WERI-Rb-1 (cell line): ENCODE measurements around the gene CSGALNACT2.

ENCODE experiments used
- DNase-seq: peaks from one replicate; pipeline ENCODE4 v3.0.0-alpha.2; 2020
- H3K27ac ChIP-seq: fragments of 250-450 bp; sonication (Bioruptor Pico); 2 replicates; pipeline ENCODE4 v1.5.1; 2020; ENCODE audit warnings: mild to moderate bottlenecking, moderate library complexity
- H3K27me3 ChIP-seq: fragments of 250-450 bp; sonication (Bioruptor Pico); 2 replicates; pipeline ENCODE4 v1.5.1; 2021; ENCODE audit warnings: mild to moderate bottlenecking, low read depth, moderate library complexity; ENCODE audit not compliant: insufficient read depth, severe bottlenecking
- H3K36me3 ChIP-seq: fragments of 250-450 bp; sonication (Bioruptor Pico); 2 replicates; pipeline ENCODE4 v1.5.1; 2020; ENCODE audit warnings: mild to moderate bottlenecking, moderate library complexity
- H3K4me3 ChIP-seq: 2 replicates; pipeline ENCODE4 v1.5.1; 2011; ENCODE audit warnings: low read depth, mild to moderate bottlenecking, control low read depth, low read length
- H3K9me3 ChIP-seq: fragments of 250-450 bp; sonication (Bioruptor Pico); 2 replicates; pipeline ENCODE4 v1.5.1; 2021; ENCODE audit warnings: mild to moderate bottlenecking, moderate library complexity; ENCODE audit not compliant: severe bottlenecking
- TF ChIP-seq, protein P1 (sequence below): IDR thresholded peaks from 2 replicates; pipeline ENCODE4 v1.5.1; 2011; ENCODE audit warnings: low read depth, mild to moderate bottlenecking, control low read depth, inconsistent platforms, low read length

The CSGALNACT2 gene

DNA sequence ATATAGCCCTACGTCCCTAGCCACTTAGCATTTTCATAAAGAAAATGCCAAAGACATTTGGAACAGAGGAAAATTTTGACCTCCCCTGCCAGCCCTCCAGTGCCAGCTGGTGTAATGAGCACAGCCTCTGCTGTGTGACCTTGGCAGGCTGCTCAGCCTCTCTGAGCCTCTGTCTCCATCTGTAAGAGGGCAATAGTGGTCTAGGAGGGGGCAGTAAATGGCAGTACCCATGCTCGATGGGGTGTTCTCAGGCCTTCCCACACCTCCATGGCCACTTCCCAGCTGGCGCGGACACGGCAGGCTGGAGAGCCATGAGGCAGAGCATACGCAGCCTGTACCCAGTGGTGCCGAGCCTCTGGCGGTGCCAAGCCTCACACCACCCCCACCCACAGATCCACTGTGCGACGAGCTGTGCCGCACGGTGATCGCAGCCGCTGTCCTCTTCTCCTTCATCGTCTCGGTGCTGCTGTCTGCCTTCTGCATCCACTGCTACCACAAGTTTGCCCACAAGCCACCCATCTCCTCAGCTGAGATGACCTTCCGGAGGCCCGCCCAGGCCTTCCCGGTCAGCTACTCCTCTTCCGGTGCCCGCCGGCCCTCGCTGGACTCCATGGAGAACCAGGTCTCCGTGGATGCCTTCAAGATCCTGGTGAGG lies 24.0 kb upstream of the CSGALNACT2 start:
- DNase-seq = no peak
- Histone ChIP-seq H3K4me3 (no peak overlapping the region), H3K27me3 (peaks cover 99% of the 10 kb centered on the region), H3K9me3 (no peaks in the 10 kb centered on the region), H3K36me3 (no peaks in the 10 kb centered on the region), H3K27ac (no peak overlapping the region)
- TF ChIP-seq, protein P1, sequence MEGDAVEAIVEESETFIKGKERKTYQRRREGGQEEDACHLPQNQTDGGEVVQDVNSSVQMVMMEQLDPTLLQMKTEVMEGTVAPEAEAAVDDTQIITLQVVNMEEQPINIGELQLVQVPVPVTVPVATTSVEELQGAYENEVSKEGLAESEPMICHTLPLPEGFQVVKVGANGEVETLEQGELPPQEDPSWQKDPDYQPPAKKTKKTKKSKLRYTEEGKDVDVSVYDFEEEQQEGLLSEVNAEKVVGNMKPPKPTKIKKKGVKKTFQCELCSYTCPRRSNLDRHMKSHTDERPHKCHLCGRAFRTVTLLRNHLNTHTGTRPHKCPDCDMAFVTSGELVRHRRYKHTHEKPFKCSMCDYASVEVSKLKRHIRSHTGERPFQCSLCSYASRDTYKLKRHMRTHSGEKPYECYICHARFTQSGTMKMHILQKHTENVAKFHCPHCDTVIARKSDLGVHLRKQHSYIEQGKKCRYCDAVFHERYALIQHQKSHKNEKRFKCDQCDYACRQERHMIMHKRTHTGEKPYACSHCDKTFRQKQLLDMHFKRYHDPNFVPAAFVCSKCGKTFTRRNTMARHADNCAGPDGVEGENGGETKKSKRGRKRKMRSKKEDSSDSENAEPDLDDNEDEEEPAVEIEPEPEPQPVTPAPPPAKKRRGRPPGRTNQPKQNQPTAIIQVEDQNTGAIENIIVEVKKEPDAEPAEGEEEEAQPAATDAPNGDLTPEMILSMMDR = no peak

- peaks cover 100% of the 10 kb centered on the region for H3K27me3 ChIP-seq
- DNase-seq = no peak
- no peak overlapping the region for H3K27ac ChIP-seq
- TF ChIP-seq, protein P1 = no peak
- no peak overlapping the region for H3K4me3 ChIP-seq
- H3K9me3 ChIP-seq = no peaks in the 10 kb centered on the region
- no peaks in the 10 kb centered on the region for H3K36me3 ChIP-seq
Observed at GRCh38 chr10:43114743-43115611, 23.3 kb upstream of the CSGALNACT2 start.

- no peak overlapping the region for H3K27ac ChIP-seq
- no peak for DNase-seq
- peaks cover 96% of the 10 kb centered on the region for H3K27me3 ChIP-seq
- no peak overlapping the region for H3K4me3 ChIP-seq
- TF ChIP-seq, protein P1 = no peak
- no peaks in the 10 kb centered on the region for H3K9me3 ChIP-seq
- H3K36me3 ChIP-seq = no peaks in the 10 kb centered on the region
Observed at GRCh38 chr10:43115881-43116595, 22.2 kb upstream of the CSGALNACT2 start.

- TF ChIP-seq, protein P1 = no peak
- DNase-seq = no peak
Observed at GRCh38 chr10:43116596-43116995, 21.6 kb upstream of the CSGALNACT2 start.

GRCh38 chr10:43117031-43117776 lies 21.0 kb upstream of the CSGALNACT2 start:
- Histone ChIP-seq H3K4me3 (no peak overlapping the region), H3K36me3 (no peaks in the 10 kb centered on the region), H3K27ac (no peak overlapping the region), H3K27me3 (peaks cover 87% of the 10 kb centered on the region), H3K9me3 (no peaks in the 10 kb centered on the region)
- TF ChIP-seq, protein P1 = no peak
- no peak for DNase-seq

More at GRCh38 chr10:43116596-43116995, 21.6 kb upstream of the CSGALNACT2 start:
- Histone ChIP-seq H3K9me3 (no peaks in the 10 kb centered on the region), H3K36me3 (no peaks in the 10 kb centered on the region), H3K4me3 (no peak overlapping the region), H3K27ac (no peak overlapping the region), H3K27me3 (peaks cover 90% of the 10 kb centered on the region)
